HCT116 (cell line): Measurements from ENCODE around the gene ATN1. TPM values are rescaled to one million over a fixed set of nuclear protein-coding genes. Genes with fewer than 3 reads are reported as not detected.

ENCODE experiments used
- ATAC-seq: fragments of 200-7000 bp; cut with Tn5 transposase; 2 replicates; pipeline ENCODE4 v1.9.1; 2020; ENCODE audit warnings: mild to moderate bottlenecking, moderate library complexity
- BruUV-seq: library from RNA; stranded (reverse); fragments of 400-500 nt; replicated peaks from 2 replicates; lab custom pipeline; 2021; lab: Mats Ljungman, UMichigan
- CTCF ChIA-PET: fragments of 300-600 bp; sonication (Branson Sonifier 250); formaldehyde crosslinking; loops from one replicate; lab custom pipeline; 2021; ENCODE audit warnings: antibody characterized with exemption; lab: Charles Lee
- POLR2A ChIA-PET: fragments of 300-600, 350-600 bp; sonication (Branson Sonifier 250); formaldehyde crosslinking; loops from one replicate; lab custom pipeline; 2021; ENCODE audit warnings: antibody characterized with exemption; lab: Charles Lee
- RAD21 ChIA-PET, 2 experiments: fragments of 300-600 bp; sonication (Branson Sonifier 250); formaldehyde crosslinking; loops; one replicate each; lab custom pipeline; 2023; ENCODE audit warnings: low total read pairs in 2 of 2; ENCODE audit not compliant: uncharacterized antibody in 2 of 2, unreplicated experiment in 2 of 2, low non-redundant PET in 1 of 2; lab: Charles Lee
- DNase-seq: peaks from one replicate; pipeline ENCODE4 v3.0.0-alpha.2; 2010; ENCODE audit warnings: low read depth, low spot score
- H2AFZ ChIP-seq: fragments of 200-600 bp; shearing (Covaris generic), sonication (generic); 2 replicates; pipeline ENCODE4 v1.6.1; 2017; ENCODE audit warnings: low read depth, mixed run types, mixed read lengths, antibody characterized with exemption, low read length; ENCODE audit not compliant: poor library complexity, severe bottlenecking
- H3K27ac ChIP-seq: 2 replicates; pipeline ENCODE4 v1.5.1; 2012; ENCODE audit warnings: low read depth, low read length
- H3K27me3 ChIP-seq: fragments of 200-600 bp; sonication (generic); 2 replicates; pipeline ENCODE4 v1.6.1; 2016; ENCODE audit warnings: mixed run types, low read length, mixed read lengths; ENCODE audit not compliant: insufficient read depth
- H3K36me3 ChIP-seq, 2 experiments: fragments of 200-500 bp in 1 of 2; fragments of 200-600 bp in 1 of 2; sonication (Bioruptor generic) in 1 of 2; sonication (generic) in 1 of 2; 2 replicates each; pipeline versions ENCODE4 v1.5.1 to v1.6.1; 2014 to 2016; ENCODE audit warnings: low read length in 2 of 2, inconsistent platforms in 1 of 2, mixed read lengths in 1 of 2, mixed run types in 1 of 2; ENCODE audit not compliant: insufficient read depth in 2 of 2, control insufficient read depth in 1 of 2
- H3K4me1 ChIP-seq, 2 experiments: fragments of 200-600 bp in 1 of 2; sonication (generic) in 1 of 2; 2 replicates each; pipeline versions ENCODE4 v1.5.1 to v1.6.1; 2012 to 2017; ENCODE audit warnings: low read length in 2 of 2, inconsistent platforms in 1 of 2, mild to moderate bottlenecking in 1 of 2, mixed read lengths in 1 of 2, mixed run types in 1 of 2, moderate library complexity in 1 of 2; ENCODE audit not compliant: insufficient read depth in 2 of 2, control insufficient read depth in 1 of 2
- H3K4me2 ChIP-seq: fragments of 200-600 bp; sonication (generic); 2 replicates; pipeline ENCODE4 v1.6.1; 2017; ENCODE audit warnings: mixed run types, low read length, mixed read lengths
- H3K4me3 ChIP-seq, 2 experiments: fragments of 200-600 bp in 1 of 2; sonication (generic) in 1 of 2; replicated peaks in 1 of 2; 2 replicates each; pipeline ENCODE4 v1.5.1; 2011 to 2016; ENCODE audit warnings: low read length in 2 of 2, control low read depth in 1 of 2, low read depth in 1 of 2, mild to moderate bottlenecking in 1 of 2, mixed read lengths in 1 of 2, mixed run types in 1 of 2
- H3K79me2 ChIP-seq: fragments of 200-600 bp; sonication (generic); 2 replicates; pipeline ENCODE4 v1.6.1; 2017; ENCODE audit warnings: mild to moderate bottlenecking, mixed run types, low read length, moderate library complexity, mixed read lengths; ENCODE audit not compliant: insufficient read depth
- H3K9ac ChIP-seq: fragments of 200-600 bp; sonication (generic); 2 replicates; pipeline ENCODE4 v1.6.1; 2016; ENCODE audit warnings: low read length, mixed read lengths
- H3K9me2 ChIP-seq: fragments of 200-600 bp; sonication (generic), shearing (Covaris generic); 2 replicates; pipeline ENCODE4 v1.6.1; 2017; ENCODE audit warnings: mixed run types, mild to moderate bottlenecking, moderate library complexity; ENCODE audit not compliant: insufficient read depth
- H3K9me3 ChIP-seq, 2 experiments: fragments of 200-500 bp in 1 of 2; fragments of 200-600 bp in 1 of 2; sonication (Bioruptor generic) in 1 of 2; sonication (generic) in 1 of 2; 2 replicates each; pipeline ENCODE4 v1.6.1; 2014 to 2017; ENCODE audit warnings: low read length in 2 of 2, mixed read lengths in 2 of 2, inconsistent platforms in 1 of 2, low read depth in 1 of 2, mild to moderate bottlenecking in 1 of 2, mixed run types in 1 of 2, moderate library complexity in 1 of 2; ENCODE audit not compliant: control insufficient read depth in 1 of 2, insufficient read depth in 1 of 2
- H4K20me1 ChIP-seq: fragments of 200-600 bp; sonication (generic), shearing (Covaris generic); 2 replicates; pipeline ENCODE4 v1.6.1; 2017; ENCODE audit warnings: mixed run types, mild to moderate bottlenecking, moderate library complexity; ENCODE audit not compliant: insufficient read depth
- ELF1 ChIP-seq: IDR thresholded peaks from 2 replicates; pipeline ENCODE4 v1.6.1; 2012; ENCODE audit warnings: low read depth, borderline replicate concordance
- FOSL1 ChIP-seq: IDR thresholded peaks from 2 replicates; pipeline ENCODE4 v1.6.1; 2012; ENCODE audit warnings: low read depth
- POLR2A ChIP-seq: IDR thresholded peaks from 2 replicates; pipeline ENCODE4 v1.7.0; 2011; ENCODE audit warnings: borderline replicate concordance; ENCODE audit not compliant: insufficient read depth, insufficient read length; ENCODE audit errors: extremely low read depth
- POLR2AphosphoS5 ChIP-seq: IDR thresholded peaks from 2 replicates; pipeline ENCODE4 v1.6.1; 2011; ENCODE audit warnings: mild to moderate bottlenecking, low read depth, low read length, moderate library complexity
- YY1 ChIP-seq: IDR thresholded peaks from 2 replicates; pipeline ENCODE4 v1.6.1; 2011; ENCODE audit warnings: low read length, low read depth, moderate library complexity, mild to moderate bottlenecking; ENCODE audit not compliant: insufficient replicate concordance; ENCODE audit errors: extremely low read depth
- intact Hi-C: fragments of 100-400 bp; cut with micrococcal nuclease; formaldehyde crosslinking; loops from 2 replicates; pipeline ENCODE4 v1.10.0; 2022
- total RNA-seq: library from RNA; stranded (reverse); gene quantifications from one replicate; pipeline ENCODE4 v1.2.1, GENCODE V29; 2021; ENCODE audit not compliant: unreplicated experiment
- TF ChIP-seq, protein P1 (sequence below): IDR thresholded peaks from 2 replicates; pipeline ENCODE4 v1.6.1; 2012
- TF ChIP-seq, protein P2 (sequence below), 3 experiments: fragments of 200-600 bp in 1 of 3; sonication (generic) in 1 of 3; IDR thresholded peaks in 2 of 3; conservative IDR thresholded peaks in 1 of 3; 2 replicates each; pipeline ENCODE4 v1.5.1; 2012 to 2017; ENCODE audit warnings: low read depth in 2 of 3, low read length in 2 of 3, antibody characterized with exemption in 1 of 3, borderline replicate concordance in 1 of 3, control low read depth in 1 of 3, mild to moderate bottlenecking in 1 of 3, mixed read lengths in 1 of 3, mixed run types in 1 of 3, moderate library complexity in 1 of 3; ENCODE audit not compliant: insufficient read depth in 1 of 3

The ATN1 gene
- total RNA-seq, 1 experiment from 2014 or later, result 104 TPM

DNA sequence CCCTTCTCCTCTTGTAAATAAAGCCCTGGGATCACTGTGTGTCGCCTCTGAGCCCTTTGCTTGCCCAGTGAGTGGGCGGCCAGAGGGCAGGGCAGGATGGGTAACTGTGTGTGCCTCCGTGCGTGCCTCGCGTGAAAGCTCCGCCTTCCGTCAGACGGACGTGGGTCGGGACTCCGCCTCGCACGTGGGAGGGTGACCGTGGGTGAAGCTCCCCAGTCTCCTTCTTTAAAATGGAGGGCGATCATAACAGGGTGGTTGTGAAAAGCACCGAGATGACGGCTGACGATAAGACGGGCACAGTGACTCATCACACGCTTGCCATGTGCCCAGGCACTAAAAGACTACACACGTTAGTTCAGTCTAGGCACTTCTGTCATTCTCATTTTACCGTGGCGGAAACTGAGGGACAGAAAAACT, 33.5 kb downstream of the ATN1 start:
- Histone ChIP-seq H3K9ac (peak overlapping the region; percentile 100), H3K36me3 (peaks cover 2 to 10% of the 10 kb centered on the region in 2 experiments; a peak in 2 of 4 replicates), H4K20me1 (peaks cover 8% of the 10 kb centered on the region; the same call in 1 of the 2 replicates), H3K79me2 (peaks cover 34% of the 10 kb centered on the region), H3K4me3 (peak overlapping the region; percentile 96 to 99), H3K4me2 (peak overlapping the region; percentile 87), H3K9me2 (no peaks in the 10 kb centered on the region), H3K9me3 (no peaks in the 10 kb centered on the region), H3K4me1 (peaks cover 28 to 52% of the 10 kb centered on the region in 2 experiments), H3K27me3 (no peaks in the 10 kb centered on the region), H2AFZ (no peak overlapping the region), H3K27ac (peak overlapping the region; percentile 97)
- intact Hi-C loops, result loop anchor here (1.0 to 5.0 kb wide), 2 partner anchors 15 to 209 kb away; partner anchors contain the start of gene MLF2
- TF ChIP-seq POLR2A (peak; percentile 44), YY1 (peak; percentile 66), ELF1 (no peak)
- ChIA-PET POLR2A (interaction anchor here (0.7 to 9.9 kb wide), 18 partner anchors 9 to 195 kb away, joined by 3 to 269 read pairs (median 4); partner anchors contain the start of genes ATN1, C12orf57, LPCAT3 and PHB2), CTCF (interaction anchor here (1.1 to 6.0 kb wide), 6 partner anchors 11 to 147 kb away, joined by 3 to 101 read pairs (median 8); partner anchors contain the start of genes C12orf57, LPCAT3, RNU7-1 and SPSB2), RAD21 (interaction anchor here in 1 of 2 experiments (1.5 to 4.0 kb wide), 2 partner anchors 16 to 36 kb away, joined by 3 to 22 read pairs; no protein-coding TSS in a partner anchor)
- TSS peak; percentile 59 for BruUV-seq
- ATAC-seq (peak; percentile 31), DNase-seq (no peak)

GRCh38 chr12:6961695-6962284, 34.0 kb downstream of the ATN1 start:
- peak overlapping the region; percentile 96 to 99 for H3K4me3 ChIP-seq
- peaks cover 28 to 53% of the 10 kb centered on the region in 2 experiments for H3K4me1 ChIP-seq
- no peak overlapping the region for H2AFZ ChIP-seq
- peak overlapping the region; percentile 87 for H3K4me2 ChIP-seq
- peaks cover 8% of the 10 kb centered on the region; the same call in 1 of the 2 replicates for H4K20me1 ChIP-seq
- no peaks in the 10 kb centered on the region for H3K27me3 ChIP-seq
- H3K79me2 ChIP-seq, result peaks cover 36% of the 10 kb centered on the region
- no TSS peak for BruUV-seq
- CTCF ChIA-PET, result interaction anchor here (1.1 to 6.0 kb wide), 6 partner anchors 12 to 146 kb away, joined by 3 to 101 read pairs (median 8); partner anchors contain the start of genes C12orf57, LPCAT3, RNU7-1 and SPSB2
- ATAC-seq (peak; percentile 54), DNase-seq (peak; percentile 73)
- TF ChIP-seq, protein P1, sequence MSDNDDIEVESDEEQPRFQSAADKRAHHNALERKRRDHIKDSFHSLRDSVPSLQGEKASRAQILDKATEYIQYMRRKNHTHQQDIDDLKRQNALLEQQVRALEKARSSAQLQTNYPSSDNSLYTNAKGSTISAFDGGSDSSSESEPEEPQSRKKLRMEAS, result no peak
- TF ChIP-seq YY1, result peak; percentile 36
- TF ChIP-seq FOSL1, result no peak
- TF ChIP-seq POLR2AphosphoS5, result peak; percentile 56; the same call in 1 of the 2 replicates
- TF ChIP-seq, protein P2, sequence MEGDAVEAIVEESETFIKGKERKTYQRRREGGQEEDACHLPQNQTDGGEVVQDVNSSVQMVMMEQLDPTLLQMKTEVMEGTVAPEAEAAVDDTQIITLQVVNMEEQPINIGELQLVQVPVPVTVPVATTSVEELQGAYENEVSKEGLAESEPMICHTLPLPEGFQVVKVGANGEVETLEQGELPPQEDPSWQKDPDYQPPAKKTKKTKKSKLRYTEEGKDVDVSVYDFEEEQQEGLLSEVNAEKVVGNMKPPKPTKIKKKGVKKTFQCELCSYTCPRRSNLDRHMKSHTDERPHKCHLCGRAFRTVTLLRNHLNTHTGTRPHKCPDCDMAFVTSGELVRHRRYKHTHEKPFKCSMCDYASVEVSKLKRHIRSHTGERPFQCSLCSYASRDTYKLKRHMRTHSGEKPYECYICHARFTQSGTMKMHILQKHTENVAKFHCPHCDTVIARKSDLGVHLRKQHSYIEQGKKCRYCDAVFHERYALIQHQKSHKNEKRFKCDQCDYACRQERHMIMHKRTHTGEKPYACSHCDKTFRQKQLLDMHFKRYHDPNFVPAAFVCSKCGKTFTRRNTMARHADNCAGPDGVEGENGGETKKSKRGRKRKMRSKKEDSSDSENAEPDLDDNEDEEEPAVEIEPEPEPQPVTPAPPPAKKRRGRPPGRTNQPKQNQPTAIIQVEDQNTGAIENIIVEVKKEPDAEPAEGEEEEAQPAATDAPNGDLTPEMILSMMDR (IDR thresholded peaks at IDR 0.05 in 2 of 3, conservative IDR thresholded peaks at IDR 0.05 in 1 of 3; ENCODE audit: borderline replicate concordance in 1 of 3, insufficient read depth in 1 of 3, low read depth in 2 of 3, low read length in 2 of 3), result peak in 2 of 3 experiments; percentile 65 to 84; a peak in 4 of 6 replicates
- peaks cover 6 to 13% of the 10 kb centered on the region in 2 experiments; a peak in 2 of 4 replicates for H3K36me3 ChIP-seq
- peak overlapping the region; percentile 97 for H3K27ac ChIP-seq
- RAD21 ChIA-PET, result interaction anchor here (0.5 to 4.0 kb wide), 6 partner anchors 15 to 153 kb away, joined by 3 to 22 read pairs (median 4); partner anchors contain the start of genes C12orf57 (in 1 of the 2) and RNU7-1 (in 1 of the 2)
- H3K9me2 ChIP-seq, result no peaks in the 10 kb centered on the region
- H3K9me3 ChIP-seq, result no peaks in the 10 kb centered on the region
- intact Hi-C loops, result loop anchor here (1.0 to 5.0 kb wide), 2 partner anchors 15 to 209 kb away; partner anchors contain the start of gene MLF2
- peak overlapping the region; percentile 100 for H3K9ac ChIP-seq
- POLR2A ChIA-PET, result interaction anchor here (0.7 to 9.9 kb wide), 19 partner anchors 8 to 195 kb away, joined by 3 to 269 read pairs (median 4); partner anchors contain the start of genes ATN1, C12orf57, C1RL and LPCAT3
